HG02852 (cell line): ENCODE results near the gene TSPAN5.

Experiments used
- ATAC-seq: cut with Tn5 transposase; IDR thresholded peaks from one replicate; pipeline ENCODE4 v1.9.1; 2021; ENCODE audit warnings: mild to moderate bottlenecking, moderate library complexity; ENCODE audit not compliant: unreplicated experiment

The TSPAN5 gene

DNA sequence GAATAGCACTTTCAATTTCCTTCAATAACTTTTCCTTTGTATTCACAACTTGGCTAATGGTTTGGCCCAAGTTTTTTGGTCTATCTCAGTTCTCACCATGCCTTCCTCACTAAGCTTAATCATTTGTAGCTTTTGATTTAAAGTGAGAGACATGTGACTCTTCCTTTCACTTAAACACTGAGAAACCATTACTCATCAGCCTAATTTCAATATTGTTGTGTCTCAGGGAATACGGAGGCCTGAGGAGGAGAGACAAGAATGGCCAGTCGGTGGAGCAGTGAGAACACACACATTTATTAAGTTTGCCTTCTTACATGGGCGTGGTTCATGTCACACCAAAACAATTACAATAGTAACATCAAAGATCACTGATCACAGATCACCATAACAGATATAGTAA is 56.7 kb downstream of the TSPAN5 start:
- peak; percentile 59 for ATAC-seq

DNA sequence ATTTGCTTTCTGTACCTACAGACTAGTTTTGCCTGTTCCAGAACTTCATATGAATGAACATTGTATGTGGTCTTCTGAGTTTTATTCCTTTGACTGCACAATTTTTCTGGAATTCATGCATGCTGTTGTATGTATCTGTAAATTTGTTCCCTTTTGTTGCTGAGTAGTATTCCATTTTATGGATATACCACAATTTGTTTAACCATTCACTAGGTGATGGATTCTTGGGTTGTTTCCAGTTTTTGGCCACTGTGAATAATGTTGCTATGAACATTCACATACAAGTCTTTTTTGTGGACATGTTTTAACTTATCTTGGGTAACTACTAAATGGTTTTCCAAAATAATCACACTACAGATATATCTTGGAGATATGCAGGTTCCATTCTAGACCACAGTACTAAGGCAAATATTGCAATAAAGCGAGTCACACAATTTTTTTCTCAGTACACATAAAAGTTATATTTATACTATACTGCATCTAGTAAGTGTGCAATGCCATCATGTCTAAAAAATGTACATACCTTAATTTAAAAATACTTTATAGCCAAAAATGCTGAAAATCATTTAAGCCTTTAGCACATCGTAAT is 58.7 kb downstream of the TSPAN5 start:
- no peak for ATAC-seq

DNA sequence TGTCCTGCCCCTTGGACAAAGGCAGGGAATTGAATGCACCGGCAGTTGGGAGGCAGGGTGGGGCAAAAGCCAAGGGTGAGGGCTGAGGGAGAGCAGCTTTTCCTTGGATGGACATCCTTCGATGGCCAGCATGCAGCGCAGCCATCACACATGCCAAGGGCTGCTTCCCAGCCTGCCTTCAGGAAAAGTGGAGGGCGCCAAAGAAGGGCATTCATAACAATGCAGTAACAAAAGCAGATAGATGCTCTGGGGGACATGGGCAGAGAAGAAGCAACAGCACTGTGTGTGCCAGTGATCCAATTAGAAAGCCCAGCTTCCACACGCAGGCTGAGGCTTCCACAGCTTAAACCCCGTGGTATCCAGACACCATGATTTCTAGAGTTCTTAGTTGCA is 71.5 kb downstream of the TSPAN5 start:
- no peak for ATAC-seq

DNA sequence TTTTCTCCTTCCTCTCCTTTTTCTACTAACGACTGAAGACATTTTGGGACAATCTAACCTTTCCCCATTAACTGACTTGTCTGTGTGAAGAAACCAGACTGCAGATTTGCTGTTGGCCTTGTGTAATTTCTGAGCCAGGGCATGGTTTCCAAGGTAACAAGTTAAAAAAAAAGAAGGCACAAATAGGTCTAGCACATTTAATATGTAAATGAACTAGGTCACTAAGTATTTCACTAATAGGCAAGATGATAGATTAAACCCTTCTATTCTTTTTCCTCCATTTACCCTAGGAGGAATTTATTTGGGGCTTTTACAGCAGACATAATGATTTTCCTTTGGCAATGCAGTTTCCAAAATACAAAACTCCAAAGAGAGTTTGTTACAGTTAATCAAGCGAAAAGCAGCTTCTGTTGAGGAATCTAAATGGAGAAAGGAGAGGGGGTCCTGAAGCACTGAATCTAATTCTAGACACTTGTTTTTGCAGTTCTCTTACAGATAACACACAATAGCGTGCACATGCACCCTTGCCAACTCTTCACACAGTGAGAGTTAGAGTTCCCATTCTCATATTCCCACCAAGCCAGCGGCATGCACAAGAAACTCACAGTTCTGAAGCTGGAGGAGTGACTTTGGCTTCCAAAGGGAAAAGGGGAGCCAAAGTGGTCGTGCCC is 72.0 kb downstream of the TSPAN5 start:
- ATAC-seq: no peak

DNA sequence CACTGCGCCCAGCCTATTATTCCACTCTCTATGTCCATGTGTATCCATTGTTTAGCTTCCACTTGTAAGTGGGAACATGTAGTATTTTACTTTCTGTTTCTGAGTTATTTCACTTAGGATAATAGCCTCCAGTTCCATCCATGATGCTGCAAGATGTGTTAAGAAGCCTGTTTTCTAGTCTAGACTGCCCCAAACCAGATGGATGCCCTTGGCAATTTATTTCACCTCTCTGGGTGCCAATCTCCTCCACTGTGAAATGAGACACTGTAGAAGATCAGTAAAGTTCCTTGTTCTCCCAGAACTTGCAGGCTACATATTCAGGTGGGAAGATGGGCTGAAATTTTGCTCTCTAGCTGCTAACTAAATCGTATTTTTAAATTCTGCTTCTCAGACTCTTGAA is 72.8 kb downstream of the TSPAN5 start:
- ATAC-seq: no peak

DNA sequence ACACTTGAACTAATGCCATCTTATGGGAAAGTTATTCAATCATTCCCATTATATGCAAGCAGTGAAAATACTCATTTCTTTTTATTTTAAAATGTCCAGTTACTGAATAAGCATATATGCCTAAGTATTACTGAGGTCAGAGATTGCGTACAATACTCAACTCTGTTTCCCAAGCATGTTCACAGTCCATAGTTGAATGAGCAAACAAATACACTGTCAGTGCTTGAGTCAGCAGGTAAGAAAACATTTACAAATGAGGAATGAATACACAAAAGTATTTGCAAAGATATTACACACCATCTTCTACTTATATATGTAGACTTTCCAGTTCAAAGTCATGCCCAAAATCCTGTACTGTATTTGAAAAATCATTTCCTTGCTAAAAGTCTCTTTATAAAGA is 74.1 kb downstream of the TSPAN5 start:
- ATAC-seq: no peak

DNA sequence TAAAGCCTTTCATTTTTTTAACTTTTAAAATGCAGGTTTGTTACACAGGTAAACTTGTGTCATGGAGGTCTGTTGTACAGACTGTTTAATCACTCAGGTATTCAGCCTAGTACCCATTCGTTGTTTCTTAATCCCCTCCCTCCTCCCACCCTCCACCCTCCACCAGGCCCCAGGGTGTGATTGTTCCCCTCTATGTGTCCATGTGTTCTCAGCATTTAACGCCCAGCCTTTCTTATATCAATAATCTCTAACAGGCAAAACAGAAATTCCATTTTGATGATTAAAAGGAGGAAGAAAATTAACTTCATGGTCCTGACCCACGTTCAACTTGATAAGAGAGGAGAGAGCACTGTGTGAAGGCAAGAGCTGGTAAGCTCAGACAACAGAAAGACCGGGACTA is 75.1 kb downstream of the TSPAN5 start:
- no peak for ATAC-seq

DNA sequence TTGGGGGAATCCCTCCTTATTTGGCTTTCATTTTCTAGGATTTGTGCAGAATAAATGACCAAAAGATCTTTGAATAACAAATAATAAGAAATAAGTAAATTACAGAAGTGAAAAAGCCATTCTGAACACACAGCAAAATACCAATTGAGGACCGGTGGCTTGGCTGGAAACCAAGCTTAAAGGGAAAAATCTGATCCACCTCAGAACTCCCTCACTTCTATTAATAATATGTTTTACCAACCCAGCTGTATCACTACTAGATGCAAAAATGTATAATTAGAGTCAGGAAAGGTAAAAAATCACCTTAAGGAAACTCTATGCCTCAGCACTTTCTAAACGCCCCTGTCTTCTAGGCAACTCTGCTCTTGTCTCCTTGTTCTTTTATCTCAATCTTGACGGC is 77.3 kb downstream of the TSPAN5 start:
- ATAC-seq: no peak

DNA sequence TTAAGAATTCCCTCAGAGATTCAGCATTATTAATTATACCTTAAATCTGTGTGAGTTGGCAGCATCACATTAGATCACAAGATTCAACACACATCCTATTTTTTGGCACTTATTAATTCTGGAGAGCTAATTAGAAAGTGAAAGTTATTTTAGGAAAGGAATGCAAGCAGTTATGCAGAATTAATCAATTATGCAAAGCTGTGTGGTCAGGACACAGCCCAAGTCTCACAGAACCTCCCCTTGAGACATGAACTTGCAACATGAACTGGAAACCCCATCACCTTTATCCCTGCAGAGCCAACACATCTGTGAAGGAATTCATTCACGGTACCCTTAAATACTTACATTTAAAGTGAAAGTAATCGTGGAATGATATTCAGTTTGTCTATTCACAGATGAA is 80.5 kb downstream of the TSPAN5 start:
- ATAC-seq: no peak

DNA sequence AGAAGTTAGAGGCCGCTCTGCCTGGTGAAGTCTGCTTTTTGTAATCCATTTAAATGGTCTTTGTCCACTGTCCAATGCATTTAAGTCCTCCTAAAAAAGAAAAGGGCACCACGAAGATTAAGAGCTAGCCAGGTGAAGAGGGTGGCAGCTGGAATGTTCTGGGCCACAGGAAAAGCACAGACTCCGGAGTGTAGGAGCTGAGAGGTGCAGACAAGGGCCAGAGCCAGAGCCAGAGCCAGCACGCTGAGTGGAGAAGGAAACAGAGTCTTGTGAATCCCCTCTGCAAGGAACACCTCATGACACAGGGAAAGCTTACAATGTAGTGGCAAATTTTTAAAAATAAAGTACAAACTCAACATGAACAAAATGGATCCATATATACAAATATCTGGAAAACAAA is 83.6 kb downstream of the TSPAN5 start:
- ATAC-seq: no peak

DNA sequence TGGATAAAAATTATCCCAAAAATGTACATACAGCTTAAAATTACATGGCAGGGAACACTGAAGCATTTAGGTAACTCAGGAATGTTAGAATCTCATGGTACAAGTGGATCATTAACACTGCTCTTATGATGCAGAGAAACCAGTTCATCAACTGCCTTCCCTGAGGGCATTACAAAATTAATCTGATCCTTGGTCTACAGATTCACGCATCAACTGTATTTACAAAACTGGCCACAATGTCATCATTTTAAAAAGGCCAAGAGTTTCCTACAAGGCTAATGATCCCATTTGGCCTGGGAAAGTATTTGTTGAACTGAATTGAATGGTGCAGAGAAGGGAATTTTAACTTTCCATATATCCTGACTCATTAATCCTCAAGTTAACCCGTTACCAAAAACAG is 84.6 kb downstream of the TSPAN5 start:
- no peak for ATAC-seq

DNA sequence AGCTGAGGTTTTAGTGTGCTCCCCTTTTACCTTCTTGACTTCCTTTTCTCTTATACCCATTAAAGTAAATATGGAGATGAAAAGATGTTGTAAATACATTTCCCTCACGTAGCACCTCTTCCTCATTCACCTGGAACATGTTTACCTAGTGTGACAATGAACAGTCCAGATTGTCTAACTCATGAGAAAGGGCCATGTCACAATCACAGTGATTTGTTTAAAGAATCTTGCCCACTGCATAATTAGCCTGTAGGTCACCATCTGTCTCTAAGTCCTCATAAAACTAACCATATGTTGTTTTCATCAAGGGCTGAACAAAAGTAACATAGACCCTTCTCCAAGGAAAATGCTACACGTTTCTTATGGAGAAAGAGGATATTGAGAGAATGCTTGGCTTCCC is 85.7 kb downstream of the TSPAN5 start:
- ATAC-seq: no peak

DNA sequence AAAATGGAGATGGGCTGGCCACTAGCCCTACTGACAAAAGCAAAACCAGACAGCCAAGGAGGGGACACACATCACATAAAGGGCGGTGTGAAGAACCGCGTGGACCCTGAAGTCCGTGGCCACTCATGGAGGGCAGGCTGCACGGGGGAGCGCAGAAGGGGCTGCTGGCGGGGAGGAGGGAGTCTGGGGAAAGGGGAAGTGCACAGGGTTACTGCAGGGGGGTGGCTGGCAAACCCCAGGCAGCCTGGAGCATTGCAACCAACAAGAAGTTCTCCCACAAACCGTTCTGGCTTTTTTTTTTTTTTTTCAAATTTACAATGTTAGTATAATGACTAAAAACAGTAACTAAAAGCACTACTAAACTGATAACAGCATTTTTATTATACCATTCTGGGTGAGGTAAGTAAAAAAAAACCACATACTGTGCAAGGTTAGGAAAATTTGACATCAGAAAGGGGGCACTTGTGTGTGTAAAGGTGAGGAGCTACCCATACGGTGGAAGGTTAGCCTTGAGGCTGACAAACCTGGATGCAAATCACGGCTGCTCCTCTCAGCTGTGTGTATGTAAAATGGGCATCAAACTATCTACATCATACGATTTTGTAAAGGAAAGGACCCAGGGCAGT is 87.1 kb downstream of the TSPAN5 start:
- ATAC-seq: no peak

DNA sequence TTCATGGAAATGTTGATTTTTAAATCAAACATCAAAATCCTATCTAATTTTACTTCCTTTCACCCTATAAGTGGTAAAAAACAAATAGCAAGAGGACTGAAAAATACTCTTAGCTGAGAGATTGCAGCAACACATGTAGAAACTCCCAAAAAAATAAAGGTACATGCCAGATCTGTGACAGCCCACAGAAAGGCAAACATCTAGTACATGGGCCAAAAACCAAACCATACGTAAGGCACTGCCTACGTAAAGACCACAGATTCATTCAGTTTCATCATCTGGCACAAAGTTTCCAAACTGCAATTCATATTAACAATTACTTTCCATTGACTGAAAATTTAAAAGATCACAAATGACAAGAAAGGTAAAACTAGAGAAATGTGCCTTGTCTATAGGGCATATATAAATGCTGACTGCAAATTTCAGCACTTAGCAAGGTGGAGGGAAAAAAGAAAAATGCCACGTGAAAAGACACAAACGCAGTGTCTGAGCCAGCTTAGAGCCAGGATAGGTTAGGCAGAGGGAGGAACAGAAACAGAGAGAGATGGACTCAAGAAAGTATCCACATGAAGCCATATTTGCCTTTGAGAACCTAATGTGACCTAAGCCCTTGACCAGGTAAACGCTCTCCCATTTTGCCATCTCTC is 88.1 kb downstream of the TSPAN5 start:
- no peak for ATAC-seq

DNA sequence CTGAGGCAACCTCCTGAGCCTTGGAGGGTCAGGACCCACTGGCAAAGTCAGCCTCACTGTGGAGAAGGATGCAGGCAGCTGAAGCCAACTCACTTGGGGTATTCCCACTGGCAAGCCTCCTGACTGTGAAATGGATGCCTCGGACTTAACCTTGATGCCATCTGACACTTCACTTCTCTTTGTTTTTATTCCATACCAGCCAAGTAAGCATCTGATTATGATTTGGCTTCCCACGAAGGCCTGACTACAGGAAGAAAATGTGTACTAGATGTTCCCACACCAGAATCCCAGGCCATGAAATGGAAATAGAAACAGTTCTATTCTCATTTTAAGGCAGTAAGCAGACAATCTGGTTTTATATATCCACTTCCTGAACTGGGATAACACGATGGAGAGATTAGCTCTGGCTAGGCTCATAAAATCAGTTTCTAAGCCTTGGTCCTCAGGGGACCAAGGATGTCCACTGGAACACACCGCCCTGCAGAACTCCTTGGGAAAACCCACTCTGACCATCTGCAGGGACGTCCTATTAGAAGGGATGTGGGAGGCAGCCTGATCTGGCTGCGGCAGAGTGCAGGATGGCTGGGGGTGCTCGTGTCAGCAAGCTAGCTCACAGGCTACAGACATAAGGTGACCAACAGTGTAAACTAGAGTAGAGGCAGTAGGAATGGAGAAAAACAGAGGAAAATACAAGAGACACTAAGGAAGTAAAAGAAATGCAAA is 89.3 kb downstream of the TSPAN5 start:
- ATAC-seq: no peak

DNA sequence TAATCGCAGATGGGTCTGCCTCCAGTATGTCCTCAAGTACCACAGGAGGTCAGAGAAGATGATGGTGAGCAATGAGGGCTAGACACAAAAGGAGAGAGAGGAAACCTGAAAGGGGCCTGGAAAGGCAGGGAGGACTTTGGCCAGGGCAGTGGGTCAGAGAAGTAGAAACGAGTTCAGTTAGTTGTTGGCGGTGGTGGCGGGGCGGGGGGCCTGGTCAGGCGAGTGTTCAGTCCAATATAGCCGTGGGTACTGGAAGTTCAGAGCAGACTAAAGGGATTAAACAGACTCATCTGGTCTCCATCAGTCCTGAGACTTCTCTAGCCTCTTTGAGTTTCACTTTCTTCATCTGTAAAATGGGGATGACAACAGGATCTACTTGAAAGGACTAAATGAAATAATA is 90.8 kb downstream of the TSPAN5 start:
- no peak for ATAC-seq

DNA sequence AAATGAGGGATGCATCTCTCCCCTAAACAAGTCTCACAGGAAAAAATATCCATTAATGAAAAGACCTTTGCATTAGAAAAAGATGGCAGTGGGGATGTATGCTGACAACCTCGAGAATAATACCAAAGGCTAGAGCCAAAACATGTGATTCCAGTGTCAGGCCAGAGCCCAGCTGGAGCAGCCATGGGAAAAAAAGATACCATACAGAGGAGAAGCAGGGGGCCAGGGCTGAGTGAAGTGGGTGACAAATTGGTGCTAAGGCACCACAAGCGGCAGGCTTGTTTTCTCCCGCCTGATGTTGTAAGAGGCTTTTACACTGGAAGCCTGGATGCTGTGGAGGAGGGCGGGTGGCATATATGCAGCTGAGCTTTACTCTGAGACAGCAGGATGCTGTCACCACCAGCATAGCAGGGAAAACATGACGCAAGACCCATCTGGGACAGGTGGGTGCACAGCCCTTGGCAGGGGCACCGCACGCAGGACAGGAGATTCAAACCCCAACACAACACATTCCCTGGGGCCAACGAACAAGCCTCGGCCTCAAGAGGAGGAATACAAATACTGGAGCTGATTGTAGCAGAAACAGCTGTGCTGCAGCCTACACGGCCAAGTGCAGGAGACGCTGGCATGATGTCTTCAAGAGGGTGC is 91.9 kb downstream of the TSPAN5 start:
- ATAC-seq: no peak

DNA sequence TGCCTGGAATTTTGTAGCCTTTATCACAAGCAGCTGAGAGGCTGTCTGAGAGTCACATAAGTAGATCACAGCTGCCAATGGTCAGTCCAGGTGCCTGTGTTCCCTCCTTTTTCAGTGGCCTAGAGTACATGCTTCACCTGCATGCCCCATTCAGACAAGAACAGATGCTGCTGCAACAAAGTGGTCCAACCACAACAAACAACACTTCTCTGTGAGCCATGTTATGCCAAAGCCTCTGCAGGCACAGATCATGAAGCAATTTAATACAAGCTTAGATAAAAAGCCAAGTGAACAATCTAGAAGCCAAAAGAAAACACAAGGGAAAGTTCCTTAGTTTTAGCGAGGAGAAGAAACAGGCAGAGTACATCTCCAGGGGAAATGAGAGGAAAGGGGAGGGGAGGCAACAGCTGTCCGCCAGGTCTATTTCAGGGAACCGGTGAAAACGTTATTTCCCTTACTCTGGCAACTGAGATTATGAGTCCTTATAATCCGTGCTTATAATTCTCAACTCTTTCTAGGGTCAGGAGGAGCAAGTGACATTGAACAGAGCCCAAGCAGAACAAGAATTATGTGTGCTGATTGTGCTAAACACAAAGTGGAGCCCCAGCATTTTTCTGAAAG is 92.6 kb downstream of the TSPAN5 start:
- ATAC-seq: no peak

DNA sequence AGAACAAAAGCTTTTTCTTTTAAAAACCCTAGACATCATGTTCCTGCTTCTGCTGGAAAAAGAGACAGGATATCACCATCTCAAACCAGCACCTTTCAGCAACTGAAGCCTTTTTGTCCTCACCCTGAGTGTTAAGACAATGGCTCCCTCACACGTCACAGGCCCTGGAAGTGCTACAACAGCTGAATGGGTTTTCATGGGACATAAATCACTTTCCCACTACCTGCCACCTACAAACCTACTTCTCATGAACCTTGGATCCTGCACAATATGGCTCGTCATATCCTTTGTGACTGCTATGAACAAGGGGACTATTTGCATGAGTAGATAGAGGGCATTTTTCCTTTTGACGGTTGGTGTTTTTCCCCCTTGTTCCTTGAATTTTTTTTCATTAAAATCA is 93.6 kb downstream of the TSPAN5 start:
- no peak for ATAC-seq

DNA sequence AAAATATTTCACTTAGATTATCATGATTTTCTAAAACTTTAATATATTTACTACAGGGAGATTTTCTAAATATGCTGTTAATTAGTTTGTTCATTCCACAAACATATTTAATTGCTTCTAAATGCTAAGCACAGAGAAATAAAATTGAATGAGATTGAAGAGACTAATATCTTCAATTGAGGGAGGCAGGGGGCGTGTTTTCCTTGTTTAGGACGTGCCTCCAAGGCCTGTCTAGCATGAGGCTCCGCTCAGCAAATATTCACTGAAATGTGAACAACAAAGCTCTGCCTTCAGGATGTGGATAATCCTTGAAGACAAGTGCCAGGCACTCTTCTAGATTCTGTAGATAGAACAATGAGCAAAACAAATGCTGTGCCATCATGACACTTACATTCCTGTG is 98.1 kb downstream of the TSPAN5 start:
- no peak for ATAC-seq
